Progenitor cell of endocrine pancreas (in vitro differentiated cells): ENCODE data around the gene EMID1. TPM values are rescaled to one million over a fixed set of nuclear protein-coding genes. Genes with fewer than 3 reads are reported as not detected.

Experiments used
- DNase-seq: peaks from one replicate; pipeline ENCODE4 v3.0.0; 2021; ENCODE audit warnings: low spot score; ENCODE audit not compliant: unreplicated experiment
- H3K27ac Mint-ChIP-seq: 2 replicates; pipeline ENCODE4 v1.8.0; 2021; ENCODE audit warnings: mild to moderate bottlenecking, moderate library complexity, mixed read lengths
- H3K27me3 Mint-ChIP-seq: 2 replicates; pipeline ENCODE4 v1.8.0; 2021; ENCODE audit warnings: mixed read lengths
- H3K36me3 Mint-ChIP-seq: 2 replicates; pipeline ENCODE4 v1.8.0; 2022; ENCODE audit warnings: mixed read lengths; ENCODE audit not compliant: insufficient read depth
- H3K4me1 Mint-ChIP-seq: 2 replicates; pipeline ENCODE4 v1.8.0; 2021; ENCODE audit warnings: low read depth, mixed read lengths
- H3K4me3 Mint-ChIP-seq: 2 replicates; pipeline ENCODE4 v1.8.0; 2021; ENCODE audit warnings: low read depth, mild to moderate bottlenecking, moderate library complexity, mixed read lengths
- H3K9me3 Mint-ChIP-seq: 2 replicates; pipeline ENCODE4 v1.8.0; 2021; ENCODE audit warnings: low read depth, mixed read lengths
- CTCF ChIP-seq: fragments of 200-600 bp; sonication (generic); IDR thresholded peaks from one replicate; pipeline ENCODE4 v1.5.0; 2021; ENCODE audit warnings: antibody characterized with exemption, mild to moderate bottlenecking; ENCODE audit not compliant: unreplicated experiment
- total RNA-seq: library from RNA; stranded (reverse); gene quantifications from 2 replicates; pipeline ENCODE4 v1.2.1, GENCODE V29; 2021

EMID1 gene
- total RNA-seq, 1 donor from 2014 or later, result 18.9 TPM

DNA sequence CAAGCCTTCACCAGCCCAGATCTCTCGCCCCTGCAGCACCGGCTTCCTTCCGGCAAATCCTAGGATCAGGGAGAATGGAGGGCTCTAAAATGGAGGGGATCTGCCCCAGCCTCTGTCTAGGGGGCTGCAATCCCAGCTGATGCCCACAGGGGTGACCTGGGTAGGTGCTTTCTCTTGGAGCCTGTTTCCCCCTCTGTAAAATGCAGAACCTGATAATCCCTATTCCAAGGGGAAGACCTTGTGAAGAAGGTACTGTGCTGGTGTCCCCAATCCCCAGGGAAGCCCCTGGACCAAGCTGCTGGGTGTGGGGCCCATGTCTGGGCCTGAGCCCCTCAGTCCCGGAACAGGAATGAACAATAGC lies 2.8 kb downstream of the EMID1 start:
- Mint-ChIP-seq H3K4me1 (peaks cover 6% of the 10 kb centered on the region), H3K4me3 (no peak overlapping the region), H3K36me3 (no peaks in the 10 kb centered on the region), H3K9me3 (no peaks in the 10 kb centered on the region), H3K27ac (no peak overlapping the region), H3K27me3 (peaks cover 2% of the 10 kb centered on the region)
- peak; percentile 15 for TF ChIP-seq CTCF
- no peak for DNase-seq

- Mint-ChIP-seq H3K4me1 (peaks cover 6% of the 10 kb centered on the region), H3K9me3 (no peaks in the 10 kb centered on the region), H3K4me3 (no peak overlapping the region), H3K27ac (no peak overlapping the region), H3K27me3 (peaks cover 2% of the 10 kb centered on the region), H3K36me3 (no peaks in the 10 kb centered on the region)
- no peak for DNase-seq
- no peak for TF ChIP-seq CTCF
Measured at GRCh38 chr22:29208879-29209623, 3.4 kb downstream of the EMID1 start.

GRCh38 chr22:29209624-29209929 lies 3.9 kb downstream of the EMID1 start:
- TF ChIP-seq CTCF, result no peak
- H3K36me3 Mint-ChIP-seq, result no peaks in the 10 kb centered on the region
- peaks cover 2% of the 10 kb centered on the region for H3K27me3 Mint-ChIP-seq
- DNase-seq, result no peak
- H3K4me1 Mint-ChIP-seq, result peaks cover 6% of the 10 kb centered on the region
- no peaks in the 10 kb centered on the region for H3K9me3 Mint-ChIP-seq
- H3K27ac Mint-ChIP-seq, result no peak overlapping the region
- no peak overlapping the region for H3K4me3 Mint-ChIP-seq

GRCh38 chr22:29211066-29211465 lies 5.4 kb downstream of the EMID1 start:
- no peak overlapping the region for H3K4me3 Mint-ChIP-seq
- H3K27me3 Mint-ChIP-seq, result no peaks in the 10 kb centered on the region
- DNase-seq, result no peak
- H3K4me1 Mint-ChIP-seq, result peaks cover 5% of the 10 kb centered on the region
- H3K9me3 Mint-ChIP-seq, result no peaks in the 10 kb centered on the region
- no peak overlapping the region for H3K27ac Mint-ChIP-seq
- TF ChIP-seq CTCF, result no peak
- H3K36me3 Mint-ChIP-seq, result no peaks in the 10 kb centered on the region

DNA sequence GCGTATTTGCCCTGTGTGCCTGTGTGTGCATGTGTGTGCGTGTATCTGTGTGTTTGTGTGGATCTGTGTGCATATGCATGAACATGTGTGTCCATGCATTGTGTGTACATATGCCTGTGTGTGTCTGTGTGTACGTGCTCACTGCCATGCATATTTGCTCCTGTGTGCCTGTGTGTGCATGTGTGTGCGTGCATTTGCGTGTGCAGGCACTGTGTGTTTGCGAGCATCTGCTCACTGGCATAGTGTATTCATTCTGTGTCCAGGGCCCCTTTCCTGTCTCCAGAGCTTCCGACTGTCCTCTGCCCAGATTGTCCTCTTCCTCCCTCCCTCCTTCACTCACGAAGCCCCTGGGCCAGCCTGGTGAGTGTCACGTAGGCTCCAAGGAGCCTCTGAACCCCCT lies 5.8 kb downstream of the EMID1 start:
- TF ChIP-seq CTCF, result no peak
- DNase-seq, result no peak
- Mint-ChIP-seq H3K4me1 (peaks cover 3% of the 10 kb centered on the region), H3K27me3 (no peaks in the 10 kb centered on the region), H3K9me3 (no peaks in the 10 kb centered on the region), H3K4me3 (no peak overlapping the region), H3K27ac (no peak overlapping the region), H3K36me3 (no peaks in the 10 kb centered on the region)
